Measurements from ENCODE around the gene SFN. TPM values are rescaled to one million over a fixed set of nuclear protein-coding genes. Genes with fewer than 3 reads are reported as not detected.

The SFN gene
- total RNA-seq, 1 experiment from 2014 or later: 245 TPM

- TF ChIP-seq EGR1 (IDR thresholded peaks at IDR 0.05; ENCODE audit: low read depth): no peak
- TF ChIP-seq MAX (IDR thresholded peaks at IDR 0.05): no peak
- no peak for TF ChIP-seq POLR2AphosphoS5 (IDR thresholded peaks at IDR 0.05; ENCODE audit: low read depth, low read length)
- TF ChIP-seq SIN3A (IDR thresholded peaks at IDR 0.05; ENCODE audit: low read depth): no peak
- TF ChIP-seq ELF1 (IDR thresholded peaks at IDR 0.05; ENCODE audit: borderline replicate concordance, low read depth): no peak
- no peak for TF ChIP-seq EZH2 (IDR thresholded peaks at IDR 0.05)
Measured at GRCh38 chr1:26848499-26848898, 14.4 kb upstream of the SFN start (continued).

GRCh38 chr1:26848941-26849774 is 13.8 kb upstream of the SFN start:
- no peaks in the 10 kb centered on the region for H3K9me2 ChIP-seq (ENCODE audit: insufficient read depth)
- H3K4me2 ChIP-seq (ENCODE audit: low read length): peak overlapping the region; percentile 65
- H3K9me3 ChIP-seq (ENCODE audit: control insufficient read depth in 1 of 2, insufficient read depth in 1 of 2, low read depth in 1 of 2, low read length in 2 of 2): no peaks in the 10 kb centered on the region
- peaks cover 32 to 55% of the 10 kb centered on the region in 2 experiments for H3K4me1 ChIP-seq (ENCODE audit: control insufficient read depth in 1 of 2, insufficient read depth in 2 of 2, low read length in 2 of 2)
- peak overlapping the region; percentile 59 for H3K9ac ChIP-seq (ENCODE audit: low read length)
- no peaks in the 10 kb centered on the region for H4K20me1 ChIP-seq (ENCODE audit: insufficient read depth)
- no peak overlapping the region for H2AFZ ChIP-seq (ENCODE audit: low read depth, low read length, poor library complexity, severe bottlenecking)
- peaks cover 11 to 36% of the 10 kb centered on the region in 2 experiments; a peak in 3 of 4 replicates for H3K36me3 ChIP-seq (ENCODE audit: control insufficient read depth in 1 of 2, insufficient read depth in 2 of 2, low read length in 2 of 2)
- BruUV-seq (replicated peaks): no TSS peak
- intact Hi-C loops (cut with micrococcal nuclease): no loop called here
- ChIA-PET POLR2A (interaction anchor here (0.9 to 3.0 kb wide), 3 partner anchors 9 to 17 kb away, joined by 3 to 29 read pairs (median 4); partner anchors contain the start of gene SFN), CTCF (interaction anchor here (0.9 to 2.7 kb wide), 9 partner anchors 9 to 49 kb away, joined by 3 to 14 read pairs (median 5); partner anchors contain the start of gene GPN2), RAD21 (ENCODE audit: low non-redundant PET in 1 of 2, low total read pairs in 2 of 2, uncharacterized antibody in 2 of 2, unreplicated experiment in 2 of 2) (interaction anchor here (0.6 to 1.3 kb wide), 6 partner anchors 13 to 240 kb away, joined by 3 read pairs; no protein-coding TSS in a partner anchor)
- H3K27ac ChIP-seq (ENCODE audit: low read depth, low read length): peak overlapping the region; percentile 72
- peaks cover 3% of the 10 kb centered on the region; the same call in 1 of the 2 replicates for H3K79me2 ChIP-seq (ENCODE audit: insufficient read depth, low read length)
- no peaks in the 10 kb centered on the region for H3K27me3 ChIP-seq (ENCODE audit: insufficient read depth, low read length)
- DNase-seq (ENCODE audit: low read depth, low spot score) (peak; percentile 79), ATAC-seq (peak; percentile 78)
- TF ChIP-seq SP1 (IDR thresholded peaks at IDR 0.05; ENCODE audit: low read depth) (peak; percentile 82), MAX (IDR thresholded peaks at IDR 0.05) (peak; percentile 76; the same call in 1 of the 2 replicates), FOSL1 (IDR thresholded peaks at IDR 0.05; ENCODE audit: low read depth) (peak; percentile 69), ZBTB33 (IDR thresholded peaks at IDR 0.05; ENCODE audit: extremely low read depth, insufficient replicate concordance, low read length) (no peak), RAD21 (IDR thresholded peaks at IDR 0.05; ENCODE audit: low read depth) (no peak; the same call in 1 of the 2 replicates), JUND (IDR thresholded peaks at IDR 0.05) (peak; percentile 79), EGR1 (IDR thresholded peaks at IDR 0.05; ENCODE audit: low read depth) (peak; percentile 93)
- H3K4me3 ChIP-seq (replicated peaks in 1 of 2; ENCODE audit: low read depth in 1 of 2, low read length in 2 of 2): no peak overlapping the region
